Measurements from ENCODE around the gene ZNF611.

- TF ChIP-seq CTCF (CRISPR knock-in tag; IDR thresholded peaks at IDR 0.05) (peak; percentile 69), DNMT1 (CRISPR knock-in tag; IDR thresholded peaks at IDR 0.05) (no peak), MEIS2 (CRISPR knock-in tag; IDR thresholded peaks at IDR 0.05) (no peak), POLR2A (IDR thresholded peaks at IDR 0.05; ENCODE audit: insufficient read depth in 1 of 2, low read depth in 2 of 2, low read length in 2 of 2) (peak; percentile 45 to 72; a peak in 3 of 4 replicates), TAF1 (CRISPR knock-in tag; IDR thresholded peaks at IDR 0.05) (peak; percentile 21; the same call in 1 of the 2 replicates)
- TF ChIP-seq, protein P1, sequence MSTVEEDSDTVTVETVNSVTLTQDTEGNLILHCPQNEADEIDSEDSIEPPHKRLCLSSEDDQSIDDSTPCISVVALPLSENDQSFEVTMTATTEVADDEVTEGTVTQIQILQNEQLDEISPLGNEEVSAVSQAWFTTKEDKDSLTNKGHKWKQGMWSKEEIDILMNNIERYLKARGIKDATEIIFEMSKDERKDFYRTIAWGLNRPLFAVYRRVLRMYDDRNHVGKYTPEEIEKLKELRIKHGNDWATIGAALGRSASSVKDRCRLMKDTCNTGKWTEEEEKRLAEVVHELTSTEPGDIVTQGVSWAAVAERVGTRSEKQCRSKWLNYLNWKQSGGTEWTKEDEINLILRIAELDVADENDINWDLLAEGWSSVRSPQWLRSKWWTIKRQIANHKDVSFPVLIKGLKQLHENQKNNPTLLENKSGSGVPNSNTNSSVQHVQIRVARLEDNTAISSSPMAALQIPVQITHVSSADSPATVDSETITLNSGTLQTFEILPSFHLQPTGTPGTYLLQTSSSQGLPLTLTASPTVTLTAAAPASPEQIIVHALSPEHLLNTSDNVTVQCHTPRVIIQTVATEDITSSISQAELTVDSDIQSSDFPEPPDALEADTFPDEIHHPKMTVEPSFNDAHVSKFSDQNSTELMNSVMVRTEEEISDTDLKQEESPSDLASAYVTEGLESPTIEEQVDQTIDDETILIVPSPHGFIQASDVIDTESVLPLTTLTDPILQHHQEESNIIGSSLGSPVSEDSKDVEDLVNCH (CRISPR knock-in tag; IDR thresholded peaks at IDR 0.05): no peak
Measured at GRCh38 chr19:52734893-52735661, at the start of gene ZNF611.

All from HepG2 (cell line).